ENCODE results near the gene ZNF622. TPM values are rescaled to one million over a fixed set of nuclear protein-coding genes. Genes with fewer than 3 reads are reported as not detected.

ZNF622 gene
- polyA plus RNA-seq (2014; cell fraction: cytosol; rRNA removed): 29.2 and 35.2 TPM in 2 replicates
- 14.1 and 19.6 TPM in 2 replicates for polyA plus RNA-seq (2014; cell fraction: nucleus; rRNA removed)

- peak; percentile 93 for DNase-seq (ENCODE audit: low spot score)
Measured at GRCh38 chr5:16465544-16466432, at the start of gene ZNF622. Gene ZNF622, minus strand, starts transcription at chr5:16465800. Its CDS starts 135 bp downstream, at chr5:16465665.

GRCh38 chr5:16510098-16510497, 44.5 kb upstream of the ZNF622 start:
- no peak for DNase-seq (ENCODE audit: low spot score)

GRCh38 chr5:16508730-16509531, 43.3 kb upstream of the ZNF622 start:
- no peak for DNase-seq (ENCODE audit: low spot score)

- DNase-seq (ENCODE audit: low spot score): no peak
Measured at GRCh38 chr5:16507716-16508115, 42.1 kb upstream of the ZNF622 start.

- no peak for DNase-seq (ENCODE audit: low spot score)
Measured at GRCh38 chr5:16505904-16506303, 40.3 kb upstream of the ZNF622 start.

- DNase-seq (ENCODE audit: low spot score): no peak
Measured at GRCh38 chr5:16505140-16505891, 39.7 kb upstream of the ZNF622 start.

GRCh38 chr5:16504571-16504970, 39.0 kb upstream of the ZNF622 start:
- DNase-seq (ENCODE audit: low spot score): no peak

- no peak for DNase-seq (ENCODE audit: low spot score)
Measured at GRCh38 chr5:16502866-16503265, 37.3 kb upstream of the ZNF622 start.

- DNase-seq (ENCODE audit: low spot score): no peak
Measured at GRCh38 chr5:16500024-16500423, 34.4 kb upstream of the ZNF622 start.

- DNase-seq (ENCODE audit: low spot score): no peak
Measured at GRCh38 chr5:16497546-16497945, 31.9 kb upstream of the ZNF622 start.

GRCh38 chr5:16493261-16493660, 27.7 kb upstream of the ZNF622 start:
- no peak for DNase-seq (ENCODE audit: low spot score)

GRCh38 chr5:16492398-16493140, 27.0 kb upstream of the ZNF622 start:
- no peak for DNase-seq (ENCODE audit: low spot score)

GRCh38 chr5:16490911-16491310, 25.3 kb upstream of the ZNF622 start:
- DNase-seq (ENCODE audit: low spot score): no peak

GRCh38 chr5:16489322-16489791, 23.8 kb upstream of the ZNF622 start:
- DNase-seq (ENCODE audit: low spot score): peak; percentile 52

- DNase-seq (ENCODE audit: low spot score): no peak
Measured at GRCh38 chr5:16487456-16487855, 21.9 kb upstream of the ZNF622 start.

- DNase-seq (ENCODE audit: low spot score): no peak
Measured at GRCh38 chr5:16486711-16487111, 21.1 kb upstream of the ZNF622 start.

- no peak for DNase-seq (ENCODE audit: low spot score)
Measured at GRCh38 chr5:16485656-16486055, 20.1 kb upstream of the ZNF622 start.

GRCh38 chr5:16484081-16484480, 18.5 kb upstream of the ZNF622 start:
- no peak for DNase-seq (ENCODE audit: low spot score)

- DNase-seq (ENCODE audit: low spot score): no peak
Measured at GRCh38 chr5:16483361-16483760, 17.8 kb upstream of the ZNF622 start.

- no peak for DNase-seq (ENCODE audit: low spot score)
Measured at GRCh38 chr5:16482891-16483290, 17.3 kb upstream of the ZNF622 start.
